ENCODE results near the gene NSD2.

Gene NSD2

DNA sequence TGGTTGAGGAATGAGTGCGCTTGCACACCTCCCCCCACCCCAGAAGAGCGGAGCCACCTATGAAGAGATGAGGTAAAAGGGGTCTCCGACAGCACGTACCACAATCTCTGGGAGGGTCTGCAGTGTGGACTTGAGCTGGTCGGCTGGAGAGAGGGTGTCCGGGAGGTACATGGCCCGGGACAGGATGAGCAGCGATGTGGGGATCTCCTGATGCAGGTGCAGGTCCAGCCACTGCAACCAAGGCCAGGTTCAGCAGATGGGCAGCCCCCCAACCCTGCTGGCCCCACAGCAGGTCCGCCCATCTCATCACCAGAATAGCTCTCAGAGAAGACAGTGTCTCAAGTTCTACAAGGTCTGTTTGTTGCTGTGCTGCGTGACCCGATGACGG is 47.7 kb upstream of the NSD2 start:
- Histone ChIP-seq H2AFZ (ENCODE audit: low read depth, low read length) (no peak overlapping the region), H4K20me1 (ENCODE audit: insufficient read depth, low read length) (no peaks in the 10 kb centered on the region), H3K4me2 (ENCODE audit: insufficient read depth, low read length) (no peak overlapping the region), H3K4me1 (ENCODE audit: insufficient read depth, low read length) (no peaks in the 10 kb centered on the region), H3K27me3 (ENCODE audit: insufficient read depth, low read length, poor library complexity) (no peaks in the 10 kb centered on the region), H3K36me3 (ENCODE audit: insufficient read depth, low read length) (peaks cover 81% of the 10 kb centered on the region), H3K27ac (ENCODE audit: low read length) (no peak overlapping the region), H3K9me3 (ENCODE audit: insufficient read depth, low read length, severe bottlenecking) (no peaks in the 10 kb centered on the region), H3K9ac (ENCODE audit: low read depth, low read length) (no peak overlapping the region), H3K79me2 (ENCODE audit: insufficient read depth, low read length) (no peaks in the 10 kb centered on the region), H3K4me3 (ENCODE audit: low read depth in 1 of 2, low read length in 2 of 2) (no peak overlapping the region)
- no peak for TF ChIP-seq EZH2 (IDR thresholded peaks at IDR 0.05; ENCODE audit: borderline replicate concordance, low read depth, low read length, severe bottlenecking)
- TF ChIP-seq, protein P1, sequence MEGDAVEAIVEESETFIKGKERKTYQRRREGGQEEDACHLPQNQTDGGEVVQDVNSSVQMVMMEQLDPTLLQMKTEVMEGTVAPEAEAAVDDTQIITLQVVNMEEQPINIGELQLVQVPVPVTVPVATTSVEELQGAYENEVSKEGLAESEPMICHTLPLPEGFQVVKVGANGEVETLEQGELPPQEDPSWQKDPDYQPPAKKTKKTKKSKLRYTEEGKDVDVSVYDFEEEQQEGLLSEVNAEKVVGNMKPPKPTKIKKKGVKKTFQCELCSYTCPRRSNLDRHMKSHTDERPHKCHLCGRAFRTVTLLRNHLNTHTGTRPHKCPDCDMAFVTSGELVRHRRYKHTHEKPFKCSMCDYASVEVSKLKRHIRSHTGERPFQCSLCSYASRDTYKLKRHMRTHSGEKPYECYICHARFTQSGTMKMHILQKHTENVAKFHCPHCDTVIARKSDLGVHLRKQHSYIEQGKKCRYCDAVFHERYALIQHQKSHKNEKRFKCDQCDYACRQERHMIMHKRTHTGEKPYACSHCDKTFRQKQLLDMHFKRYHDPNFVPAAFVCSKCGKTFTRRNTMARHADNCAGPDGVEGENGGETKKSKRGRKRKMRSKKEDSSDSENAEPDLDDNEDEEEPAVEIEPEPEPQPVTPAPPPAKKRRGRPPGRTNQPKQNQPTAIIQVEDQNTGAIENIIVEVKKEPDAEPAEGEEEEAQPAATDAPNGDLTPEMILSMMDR (IDR thresholded peaks at IDR 0.05; ENCODE audit: borderline replicate concordance, extremely low read depth, low read length, poor library complexity, severe bottlenecking) = no peak
- DNase-seq (no peak), ATAC-seq (ENCODE audit: insufficient read depth, low read depth) (no peak)

GRCh38 chr4:1824746-1825145 is 46.4 kb upstream of the NSD2 start:
- H3K4me2 ChIP-seq (ENCODE audit: insufficient read depth, low read length) = no peak overlapping the region
- H3K9ac ChIP-seq (ENCODE audit: low read depth, low read length) = no peak overlapping the region
- no peak overlapping the region for H3K4me3 ChIP-seq (ENCODE audit: low read depth in 1 of 2, low read length in 2 of 2)
- H3K9me3 ChIP-seq (ENCODE audit: insufficient read depth, low read length, severe bottlenecking) = no peaks in the 10 kb centered on the region
- no peaks in the 10 kb centered on the region for H3K79me2 ChIP-seq (ENCODE audit: insufficient read depth, low read length)
- no peaks in the 10 kb centered on the region for H3K27me3 ChIP-seq (ENCODE audit: insufficient read depth, low read length, poor library complexity)
- no peak for TF ChIP-seq EZH2 (IDR thresholded peaks at IDR 0.05; ENCODE audit: borderline replicate concordance, low read depth, low read length, severe bottlenecking)
- TF ChIP-seq, protein P1 (IDR thresholded peaks at IDR 0.05; ENCODE audit: borderline replicate concordance, extremely low read depth, low read length, poor library complexity, severe bottlenecking) = peak; percentile 25
- no peaks in the 10 kb centered on the region for H4K20me1 ChIP-seq (ENCODE audit: insufficient read depth, low read length)
- ATAC-seq (ENCODE audit: insufficient read depth, low read depth) (no peak), DNase-seq (no peak)
- H3K36me3 ChIP-seq (ENCODE audit: insufficient read depth, low read length) = peaks cover 72% of the 10 kb centered on the region
- peaks cover 7% of the 10 kb centered on the region for H3K4me1 ChIP-seq (ENCODE audit: insufficient read depth, low read length)
- H3K27ac ChIP-seq (ENCODE audit: low read length) = no peak overlapping the region
- no peak overlapping the region for H2AFZ ChIP-seq (ENCODE audit: low read depth, low read length)

DNA sequence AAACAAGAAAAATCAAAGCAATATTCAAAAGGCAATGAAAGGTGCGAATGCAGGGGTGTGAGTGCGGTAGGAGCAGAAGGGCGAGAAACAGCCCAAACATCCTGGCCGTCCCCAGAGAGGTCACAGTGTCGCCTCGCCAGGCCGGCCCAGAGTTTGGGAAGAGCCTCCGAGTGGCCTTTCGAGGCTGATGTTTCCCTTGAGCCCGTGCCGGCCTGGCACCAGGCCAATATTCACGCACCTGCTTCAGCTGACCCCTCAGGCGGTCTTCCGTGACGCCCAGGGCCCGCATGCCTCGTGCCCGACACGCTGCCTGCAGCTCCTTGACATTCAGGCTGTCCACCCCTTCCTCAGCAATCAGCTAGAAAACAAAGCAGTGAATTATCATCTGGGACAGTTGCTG is 45.9 kb upstream of the NSD2 start:
- Histone ChIP-seq H3K27me3 (ENCODE audit: insufficient read depth, low read length, poor library complexity) (no peaks in the 10 kb centered on the region), H3K79me2 (ENCODE audit: insufficient read depth, low read length) (no peaks in the 10 kb centered on the region), H3K4me2 (ENCODE audit: insufficient read depth, low read length) (no peak overlapping the region), H3K4me3 (ENCODE audit: low read depth in 1 of 2, low read length in 2 of 2) (no peak overlapping the region), H3K9me3 (ENCODE audit: insufficient read depth, low read length, severe bottlenecking) (no peaks in the 10 kb centered on the region), H3K36me3 (ENCODE audit: insufficient read depth, low read length) (peaks cover 67% of the 10 kb centered on the region), H3K27ac (ENCODE audit: low read length) (no peak overlapping the region), H3K4me1 (ENCODE audit: insufficient read depth, low read length) (peaks cover 13% of the 10 kb centered on the region), H3K9ac (ENCODE audit: low read depth, low read length) (no peak overlapping the region), H4K20me1 (ENCODE audit: insufficient read depth, low read length) (no peaks in the 10 kb centered on the region), H2AFZ (ENCODE audit: low read depth, low read length) (no peak overlapping the region)
- DNase-seq (no peak), ATAC-seq (ENCODE audit: insufficient read depth, low read depth) (no peak)
- TF ChIP-seq EZH2 (IDR thresholded peaks at IDR 0.05; ENCODE audit: borderline replicate concordance, low read depth, low read length, severe bottlenecking) = no peak
- TF ChIP-seq, protein P1 (IDR thresholded peaks at IDR 0.05; ENCODE audit: borderline replicate concordance, extremely low read depth, low read length, poor library complexity, severe bottlenecking) = no peak

Data from DND-41 (cell line).